ENCODE measurements around the gene OR7G2.

DNA sequence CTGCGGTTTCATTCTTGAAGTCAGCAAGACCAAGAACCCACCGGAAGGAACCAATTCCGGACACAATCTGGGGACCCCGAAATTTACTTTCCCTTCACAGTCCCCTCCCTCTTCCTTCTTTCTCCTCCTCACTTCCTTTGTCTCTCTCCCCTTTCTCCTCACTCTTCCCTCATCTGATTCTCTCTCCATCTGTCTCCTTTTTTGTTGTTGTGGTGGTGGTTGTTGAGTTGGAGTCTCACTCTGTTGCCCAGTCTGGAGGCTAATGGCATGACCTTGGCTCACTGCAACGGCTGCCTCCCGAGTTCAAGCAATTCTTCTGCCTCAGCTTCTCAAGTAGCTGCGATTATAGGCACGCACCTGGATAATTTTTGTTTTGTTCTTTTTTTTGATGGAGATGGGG is 53.1 kb downstream of the OR7G2 start:
- no peak for TF ChIP-seq POLR2A (conservative IDR thresholded peaks at IDR 0.05)
- no peak for TF ChIP-seq TEAD4 (IDR thresholded peaks at IDR 0.05; ENCODE audit: low read length)
- TF ChIP-seq TEAD4 (CRISPR knock-in tag; IDR thresholded peaks at IDR 0.05; ENCODE audit: borderline replicate concordance), result no peak
- no peak for TF ChIP-seq GABPB1 (CRISPR knock-in tag; IDR thresholded peaks at IDR 0.05)

Data from K562 (cell line).